Fibroblast of lung (primary cell): ENCODE measurements around the gene CAPN3.
"Not testable (repeated sequence)": the region's sequence is repeated elsewhere in the genome, so short reads cannot be mapped to it uniquely, and the experiment has no call there.

Source experiments
- EZH2 ChIP-seq: IDR thresholded peaks from 2 replicates; pipeline ENCODE4 v1.5.1; 2012; ENCODE audit warnings: low read length, control low read depth, mild to moderate bottlenecking; ENCODE audit errors: missing control alignments
- TF ChIP-seq, protein P1 (sequence below), 2 donors: IDR thresholded peaks in 1 of 2; conservative IDR thresholded peaks in 1 of 2; 1 replicate in 1 of 2; 2 replicates in 1 of 2; pipeline ENCODE4 v1.5.1; 2011 to 2012; ENCODE audit warnings: low read length in 2 of 2, control low read depth in 1 of 2, inconsistent platforms in 1 of 2, low read depth in 1 of 2, mild to moderate bottlenecking in 1 of 2

DNA sequence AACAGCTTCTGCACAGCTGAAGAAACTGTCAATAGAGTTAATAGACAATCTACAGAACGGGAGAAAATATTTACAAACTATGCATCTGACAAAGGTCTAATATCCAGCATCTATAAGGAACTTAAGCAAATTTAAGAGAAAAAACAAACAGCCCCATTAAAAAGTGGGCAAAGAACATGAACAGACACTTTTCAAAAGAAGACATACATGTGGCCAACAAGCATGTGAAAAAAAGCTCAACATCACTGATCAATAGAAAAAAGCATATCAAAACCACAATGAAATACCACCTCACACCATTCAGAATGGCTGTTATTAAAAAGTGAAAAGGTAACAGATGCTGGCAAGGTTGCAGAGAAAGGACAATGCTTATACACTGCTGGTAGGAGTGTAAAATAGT, 22.7 kb upstream of the CAPN3 start:
- TF ChIP-seq, protein P1, sequence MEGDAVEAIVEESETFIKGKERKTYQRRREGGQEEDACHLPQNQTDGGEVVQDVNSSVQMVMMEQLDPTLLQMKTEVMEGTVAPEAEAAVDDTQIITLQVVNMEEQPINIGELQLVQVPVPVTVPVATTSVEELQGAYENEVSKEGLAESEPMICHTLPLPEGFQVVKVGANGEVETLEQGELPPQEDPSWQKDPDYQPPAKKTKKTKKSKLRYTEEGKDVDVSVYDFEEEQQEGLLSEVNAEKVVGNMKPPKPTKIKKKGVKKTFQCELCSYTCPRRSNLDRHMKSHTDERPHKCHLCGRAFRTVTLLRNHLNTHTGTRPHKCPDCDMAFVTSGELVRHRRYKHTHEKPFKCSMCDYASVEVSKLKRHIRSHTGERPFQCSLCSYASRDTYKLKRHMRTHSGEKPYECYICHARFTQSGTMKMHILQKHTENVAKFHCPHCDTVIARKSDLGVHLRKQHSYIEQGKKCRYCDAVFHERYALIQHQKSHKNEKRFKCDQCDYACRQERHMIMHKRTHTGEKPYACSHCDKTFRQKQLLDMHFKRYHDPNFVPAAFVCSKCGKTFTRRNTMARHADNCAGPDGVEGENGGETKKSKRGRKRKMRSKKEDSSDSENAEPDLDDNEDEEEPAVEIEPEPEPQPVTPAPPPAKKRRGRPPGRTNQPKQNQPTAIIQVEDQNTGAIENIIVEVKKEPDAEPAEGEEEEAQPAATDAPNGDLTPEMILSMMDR (conservative IDR thresholded peaks at IDR 0.05 in 1 of 2, IDR thresholded peaks at IDR 0.05 in 1 of 2; ENCODE audit: low read depth in 1 of 2, low read length in 2 of 2), result not testable (repeated sequence)
- not testable (repeated sequence) for TF ChIP-seq EZH2
